Measurements from ENCODE around the gene GLI1.
"Not testable (repeated sequence)": the region's sequence is repeated elsewhere in the genome, so short reads cannot be mapped to it uniquely, and the experiment has no call there.

GLI1 gene

GRCh38 chr12:57500213-57500612 is 40.6 kb downstream of the GLI1 start:
- no peak for DNase-seq (ENCODE audit: low spot score)
- Histone ChIP-seq H4K91ac (ENCODE audit: low read depth, low read length, poor library complexity) (no peak overlapping the region), H4K8ac (ENCODE audit: low read depth, low read length) (no peak overlapping the region), H2AFZ (ENCODE audit: low read length) (no peak overlapping the region), H3K4me1 (ENCODE audit: control insufficient read depth in 2 of 2, insufficient read depth in 1 of 2, low read depth in 1 of 2, low read length in 2 of 2) (no peaks in the 10 kb centered on the region), H3K4me2 (ENCODE audit: insufficient read depth, low read length, poor library complexity, severe bottlenecking) (no peak overlapping the region), H3K9me3 (replicated peaks in 1 of 2; ENCODE audit: control insufficient read depth in 2 of 2, insufficient read depth in 1 of 2, low read depth in 1 of 2, low read length in 2 of 2) (peaks cover 2 to 3% of the 10 kb centered on the region in 2 donors), H3K27me3 (ENCODE audit: control insufficient read depth in 3 of 3, insufficient read depth in 3 of 3, low read depth in 1 of 3, low read length in 3 of 3) (no peaks in the 10 kb centered on the region), H3K4me3 (ENCODE audit: low read length in 2 of 2) (no peak overlapping the region), H3K36me3 (replicated peaks in 1 of 2; ENCODE audit: control insufficient read depth in 2 of 2, insufficient read depth in 2 of 2, low read length in 2 of 2) (peaks cover 50 to 87% of the 10 kb centered on the region in 2 donors), H3K27ac (replicated peaks; ENCODE audit: low read length) (no peak overlapping the region), H2BK12ac (ENCODE audit: low read length) (no peak overlapping the region), H2AK5ac (ENCODE audit: low read depth, low read length) (no peak overlapping the region), H3K18ac (ENCODE audit: low read length) (no peak overlapping the region), H3K4ac (ENCODE audit: low read length) (no peak overlapping the region), H3K9ac (ENCODE audit: low read depth, low read length, poor library complexity) (no peak overlapping the region), H3K79me1 (ENCODE audit: low read depth, low read length) (peaks cover 4% of the 10 kb centered on the region), H2BK15ac (ENCODE audit: low read length) (no peak overlapping the region), H2BK5ac (ENCODE audit: low read length) (no peak overlapping the region), H2BK120ac (ENCODE audit: low read depth, low read length) (no peak overlapping the region), H3K23ac (ENCODE audit: low read depth, low read length, poor library complexity) (no peak overlapping the region), H3K14ac (ENCODE audit: low read length) (no peak overlapping the region)
- WGBS, 2 donors (ENCODE audit: extremely low coverage in 2 of 2, insufficient read length in 2 of 2, insufficient replicate concordance in 1 of 2) = no CpG with 5 or more reads among the region's 11 CpGs

DNA sequence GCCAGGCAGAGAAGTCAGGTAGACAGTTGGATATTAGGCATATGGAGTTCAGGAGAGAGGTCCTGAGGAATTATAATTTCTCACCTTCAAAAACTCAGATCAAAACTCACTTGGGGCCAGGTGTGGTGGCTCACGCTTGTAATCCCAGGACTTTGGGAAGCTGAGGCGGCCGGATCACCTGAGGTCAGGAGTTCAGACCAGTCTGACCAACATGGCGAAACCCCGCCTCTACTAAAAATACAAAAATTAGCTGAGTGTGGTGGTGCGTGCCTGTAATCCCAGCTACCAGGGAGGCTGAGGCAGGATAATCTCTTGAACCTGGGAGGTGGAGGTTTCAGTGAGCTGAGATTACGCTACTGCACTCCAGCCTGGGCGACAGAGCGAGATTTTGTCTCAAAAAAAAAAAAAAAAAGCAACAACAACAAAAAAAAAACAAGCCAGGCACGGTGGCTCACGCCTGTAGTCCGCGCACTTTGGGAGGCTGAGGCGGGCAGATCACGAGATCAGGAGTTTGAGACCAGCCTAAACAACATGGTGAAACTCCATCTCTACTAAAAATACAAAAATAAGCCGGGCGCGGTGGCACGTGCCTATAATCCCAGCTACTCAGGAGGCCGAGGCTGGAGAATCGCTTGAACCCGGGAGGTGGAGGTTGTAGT is 42.9 kb downstream of the GLI1 start:
- H2BK15ac ChIP-seq (ENCODE audit: low read length); H2AK5ac ChIP-seq (ENCODE audit: low read depth, low read length); H3K14ac ChIP-seq (ENCODE audit: low read length); H3K9ac ChIP-seq (ENCODE audit: low read depth, low read length, poor library complexity); H3K27ac ChIP-seq (replicated peaks; ENCODE audit: low read length); H3K79me1 ChIP-seq (ENCODE audit: low read depth, low read length); DNase-seq (ENCODE audit: low spot score); H2BK120ac ChIP-seq (ENCODE audit: low read depth, low read length); H3K4me1 ChIP-seq (ENCODE audit: control insufficient read depth in 2 of 2, insufficient read depth in 1 of 2, low read depth in 1 of 2, low read length in 2 of 2); H3K4me2 ChIP-seq (ENCODE audit: insufficient read depth, low read length, poor library complexity, severe bottlenecking); H2BK5ac ChIP-seq (ENCODE audit: low read length); H3K18ac ChIP-seq (ENCODE audit: low read length); H2BK12ac ChIP-seq (ENCODE audit: low read length); H4K8ac ChIP-seq (ENCODE audit: low read depth, low read length); H3K27me3 ChIP-seq (ENCODE audit: control insufficient read depth in 3 of 3, insufficient read depth in 3 of 3, low read depth in 1 of 3, low read length in 3 of 3); H4K91ac ChIP-seq (ENCODE audit: low read depth, low read length, poor library complexity); H3K23ac ChIP-seq (ENCODE audit: low read depth, low read length, poor library complexity); H3K4me3 ChIP-seq (ENCODE audit: low read length in 2 of 2); H3K4ac ChIP-seq (ENCODE audit: low read length); H2AFZ ChIP-seq (ENCODE audit: low read length): not testable (repeated sequence)
- WGBS, 2 donors (ENCODE audit: extremely low coverage in 2 of 2, insufficient read length in 2 of 2, insufficient replicate concordance in 1 of 2) = no CpG with 5 or more reads among the region's 22 CpGs
- Histone ChIP-seq H3K9me3 (replicated peaks in 1 of 2; ENCODE audit: control insufficient read depth in 2 of 2, insufficient read depth in 1 of 2, low read depth in 1 of 2, low read length in 2 of 2) (peaks cover 5 to 16% of the 10 kb centered on the region in 2 donors), H3K36me3 (replicated peaks in 1 of 2; ENCODE audit: control insufficient read depth in 2 of 2, insufficient read depth in 2 of 2, low read length in 2 of 2) (peaks cover 53 to 84% of the 10 kb centered on the region in 2 donors)

DNA sequence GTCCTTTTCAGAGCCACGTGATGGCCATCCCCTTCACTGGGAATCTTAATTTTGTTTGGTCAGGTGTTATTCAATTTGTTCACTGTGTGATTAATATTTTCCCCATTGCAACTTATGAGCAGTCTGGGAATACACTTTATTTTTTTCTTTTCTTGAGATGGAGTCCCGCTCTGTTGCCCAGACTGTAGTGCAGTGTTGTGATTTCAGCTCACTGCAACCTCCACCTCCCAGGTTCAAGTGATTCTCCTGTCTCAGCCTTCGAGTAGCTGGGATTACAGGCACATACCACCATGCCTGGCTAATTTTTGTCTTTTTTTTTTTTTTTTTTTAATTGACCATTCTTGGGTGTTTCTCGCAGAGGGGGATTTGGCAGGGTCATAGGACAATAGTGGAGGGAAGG is 47.0 kb downstream of the GLI1 start:
- not testable (repeated sequence) for DNase-seq (ENCODE audit: low spot score); H3K4me1 ChIP-seq (ENCODE audit: control insufficient read depth in 2 of 2, insufficient read depth in 1 of 2, low read depth in 1 of 2, low read length in 2 of 2); H2BK12ac ChIP-seq (ENCODE audit: low read length); H3K4me2 ChIP-seq (ENCODE audit: insufficient read depth, low read length, poor library complexity, severe bottlenecking); H2BK120ac ChIP-seq (ENCODE audit: low read depth, low read length); H4K91ac ChIP-seq (ENCODE audit: low read depth, low read length, poor library complexity); H3K23ac ChIP-seq (ENCODE audit: low read depth, low read length, poor library complexity); H4K8ac ChIP-seq (ENCODE audit: low read depth, low read length); H2AK5ac ChIP-seq (ENCODE audit: low read depth, low read length); H3K27ac ChIP-seq (replicated peaks; ENCODE audit: low read length); H3K79me1 ChIP-seq (ENCODE audit: low read depth, low read length); H2AFZ ChIP-seq (ENCODE audit: low read length); H3K27me3 ChIP-seq (ENCODE audit: control insufficient read depth in 3 of 3, insufficient read depth in 3 of 3, low read depth in 1 of 3, low read length in 3 of 3); H2BK15ac ChIP-seq (ENCODE audit: low read length); H3K9ac ChIP-seq (ENCODE audit: low read depth, low read length, poor library complexity); H3K4me3 ChIP-seq (ENCODE audit: low read length in 2 of 2); H3K4ac ChIP-seq (ENCODE audit: low read length); H3K14ac ChIP-seq (ENCODE audit: low read length); H2BK5ac ChIP-seq (ENCODE audit: low read length); H3K18ac ChIP-seq (ENCODE audit: low read length)
- Histone ChIP-seq H3K9me3 (replicated peaks in 1 of 2; ENCODE audit: control insufficient read depth in 2 of 2, insufficient read depth in 1 of 2, low read depth in 1 of 2, low read length in 2 of 2) (peaks cover 5 to 15% of the 10 kb centered on the region in 2 donors), H3K36me3 (replicated peaks in 1 of 2; ENCODE audit: control insufficient read depth in 2 of 2, insufficient read depth in 2 of 2, low read length in 2 of 2) (peaks cover 36 to 81% of the 10 kb centered on the region in 2 donors)
- no CpG with 5 or more reads among the region's 4 CpGs for WGBS, 2 donors (ENCODE audit: extremely low coverage in 2 of 2, insufficient read length in 2 of 2, insufficient replicate concordance in 1 of 2)

GRCh38 chr12:57507796-57508195 is 48.2 kb downstream of the GLI1 start:
- not testable (repeated sequence) for H4K8ac ChIP-seq (ENCODE audit: low read depth, low read length); H3K18ac ChIP-seq (ENCODE audit: low read length); H2BK120ac ChIP-seq (ENCODE audit: low read depth, low read length); H2AFZ ChIP-seq (ENCODE audit: low read length); H3K4me3 ChIP-seq (ENCODE audit: low read length in 2 of 2); H3K4me2 ChIP-seq (ENCODE audit: insufficient read depth, low read length, poor library complexity, severe bottlenecking); H3K4ac ChIP-seq (ENCODE audit: low read length); H3K23ac ChIP-seq (ENCODE audit: low read depth, low read length, poor library complexity); H4K91ac ChIP-seq (ENCODE audit: low read depth, low read length, poor library complexity); H2AK5ac ChIP-seq (ENCODE audit: low read depth, low read length); H3K27me3 ChIP-seq (ENCODE audit: control insufficient read depth in 3 of 3, insufficient read depth in 3 of 3, low read depth in 1 of 3, low read length in 3 of 3); H2BK15ac ChIP-seq (ENCODE audit: low read length); H3K27ac ChIP-seq (replicated peaks; ENCODE audit: low read length); H3K4me1 ChIP-seq (ENCODE audit: control insufficient read depth in 2 of 2, insufficient read depth in 1 of 2, low read depth in 1 of 2, low read length in 2 of 2); H3K79me1 ChIP-seq (ENCODE audit: low read depth, low read length); H2BK12ac ChIP-seq (ENCODE audit: low read length); H2BK5ac ChIP-seq (ENCODE audit: low read length); H3K14ac ChIP-seq (ENCODE audit: low read length); H3K9ac ChIP-seq (ENCODE audit: low read depth, low read length, poor library complexity); DNase-seq (ENCODE audit: low spot score)
- peaks cover 5 to 15% of the 10 kb centered on the region in 2 donors for H3K9me3 ChIP-seq (replicated peaks in 1 of 2; ENCODE audit: control insufficient read depth in 2 of 2, insufficient read depth in 1 of 2, low read depth in 1 of 2, low read length in 2 of 2)
- peaks cover 40 to 83% of the 10 kb centered on the region in 2 donors for H3K36me3 ChIP-seq (replicated peaks in 1 of 2; ENCODE audit: control insufficient read depth in 2 of 2, insufficient read depth in 2 of 2, low read length in 2 of 2)
- WGBS, 2 donors (ENCODE audit: extremely low coverage in 2 of 2, insufficient read length in 2 of 2, insufficient replicate concordance in 1 of 2) = no CpG with 5 or more reads among the region's 28 CpGs

All from neuronal stem cell (in vitro differentiated cells).